ENCODE measurements around the gene SHOC2.

GRCh38 chr10:110976577-110976976, 57.2 kb downstream of the SHOC2 start:
- TF ChIP-seq, protein P1, sequence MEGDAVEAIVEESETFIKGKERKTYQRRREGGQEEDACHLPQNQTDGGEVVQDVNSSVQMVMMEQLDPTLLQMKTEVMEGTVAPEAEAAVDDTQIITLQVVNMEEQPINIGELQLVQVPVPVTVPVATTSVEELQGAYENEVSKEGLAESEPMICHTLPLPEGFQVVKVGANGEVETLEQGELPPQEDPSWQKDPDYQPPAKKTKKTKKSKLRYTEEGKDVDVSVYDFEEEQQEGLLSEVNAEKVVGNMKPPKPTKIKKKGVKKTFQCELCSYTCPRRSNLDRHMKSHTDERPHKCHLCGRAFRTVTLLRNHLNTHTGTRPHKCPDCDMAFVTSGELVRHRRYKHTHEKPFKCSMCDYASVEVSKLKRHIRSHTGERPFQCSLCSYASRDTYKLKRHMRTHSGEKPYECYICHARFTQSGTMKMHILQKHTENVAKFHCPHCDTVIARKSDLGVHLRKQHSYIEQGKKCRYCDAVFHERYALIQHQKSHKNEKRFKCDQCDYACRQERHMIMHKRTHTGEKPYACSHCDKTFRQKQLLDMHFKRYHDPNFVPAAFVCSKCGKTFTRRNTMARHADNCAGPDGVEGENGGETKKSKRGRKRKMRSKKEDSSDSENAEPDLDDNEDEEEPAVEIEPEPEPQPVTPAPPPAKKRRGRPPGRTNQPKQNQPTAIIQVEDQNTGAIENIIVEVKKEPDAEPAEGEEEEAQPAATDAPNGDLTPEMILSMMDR (IDR thresholded peaks at IDR 0.05) = no peak
- TF ChIP-seq EP300 (IDR thresholded peaks at IDR 0.05) (no peak), POLR2A (IDR thresholded peaks at IDR 0.05) (no peak)
